IPS DF 19.7 (cell line): Measurements from ENCODE around the gene SLC27A4.

Experiments used
- DNase-seq: peaks from one replicate; pipeline ENCODE4 v3.0.0-alpha.2; 2013; ENCODE audit warnings: low read depth, low spot score

Gene SLC27A4

DNA sequence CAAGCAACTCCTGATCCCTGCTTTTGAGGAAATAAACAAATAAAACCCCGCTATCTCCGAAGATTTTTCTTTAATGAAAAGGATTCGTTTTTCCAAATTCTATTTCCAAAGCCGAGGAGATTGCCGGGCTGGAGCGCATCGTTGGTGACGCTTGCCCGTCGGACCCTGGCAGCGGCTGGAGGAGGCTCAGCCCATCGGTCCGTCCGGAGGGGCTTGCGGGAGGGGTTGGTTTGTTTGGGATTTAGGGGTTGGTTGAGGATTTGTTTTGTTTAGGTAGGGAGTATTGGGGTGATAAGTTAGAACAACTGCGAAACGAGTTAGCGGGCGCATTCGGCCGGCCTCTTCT is 51.6 kb downstream of the SLC27A4 start:
- no peak for DNase-seq

DNA sequence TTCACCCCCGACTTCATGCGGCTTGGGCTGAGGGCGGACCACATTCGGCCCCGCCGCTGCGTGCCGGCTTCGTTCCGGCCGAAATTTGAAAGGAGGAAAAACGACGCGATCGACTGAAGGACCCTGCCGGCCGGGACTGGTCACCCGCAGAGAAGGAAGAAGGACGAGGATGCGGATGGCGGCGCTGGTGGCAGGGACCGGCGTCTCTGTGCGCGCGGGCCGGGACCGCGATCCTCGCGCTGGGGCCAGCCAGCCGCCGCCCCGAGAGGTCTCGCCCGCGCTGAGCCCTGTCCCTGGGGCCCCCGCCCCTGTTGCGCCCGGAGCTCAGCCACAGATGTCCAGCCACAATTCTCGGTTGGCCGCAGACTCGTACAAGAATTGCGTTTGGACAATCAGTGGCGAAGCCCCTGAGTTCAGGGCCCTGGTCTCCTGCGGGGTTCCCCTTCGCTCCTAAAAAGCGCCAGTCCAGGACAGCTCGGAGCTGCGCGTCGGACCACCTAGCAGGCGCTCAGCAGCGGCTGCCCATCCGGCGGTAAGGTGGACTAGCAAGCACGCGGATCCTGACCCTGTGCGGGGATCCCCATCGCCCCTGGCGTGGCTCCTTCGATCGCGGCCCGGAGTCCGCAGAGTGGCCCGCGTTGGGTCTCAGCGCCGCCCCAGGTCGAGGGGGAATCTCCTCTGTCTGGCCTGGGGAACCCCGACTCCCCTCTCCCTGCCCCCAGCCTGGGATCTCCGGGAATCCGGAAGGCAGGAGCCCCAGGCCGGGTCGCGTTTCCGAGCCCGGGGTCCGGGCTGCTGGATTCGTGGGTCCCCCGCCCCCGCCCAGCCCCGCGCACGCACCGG is 52.2 kb downstream of the SLC27A4 start:
- DNase-seq, result no peak

DNA sequence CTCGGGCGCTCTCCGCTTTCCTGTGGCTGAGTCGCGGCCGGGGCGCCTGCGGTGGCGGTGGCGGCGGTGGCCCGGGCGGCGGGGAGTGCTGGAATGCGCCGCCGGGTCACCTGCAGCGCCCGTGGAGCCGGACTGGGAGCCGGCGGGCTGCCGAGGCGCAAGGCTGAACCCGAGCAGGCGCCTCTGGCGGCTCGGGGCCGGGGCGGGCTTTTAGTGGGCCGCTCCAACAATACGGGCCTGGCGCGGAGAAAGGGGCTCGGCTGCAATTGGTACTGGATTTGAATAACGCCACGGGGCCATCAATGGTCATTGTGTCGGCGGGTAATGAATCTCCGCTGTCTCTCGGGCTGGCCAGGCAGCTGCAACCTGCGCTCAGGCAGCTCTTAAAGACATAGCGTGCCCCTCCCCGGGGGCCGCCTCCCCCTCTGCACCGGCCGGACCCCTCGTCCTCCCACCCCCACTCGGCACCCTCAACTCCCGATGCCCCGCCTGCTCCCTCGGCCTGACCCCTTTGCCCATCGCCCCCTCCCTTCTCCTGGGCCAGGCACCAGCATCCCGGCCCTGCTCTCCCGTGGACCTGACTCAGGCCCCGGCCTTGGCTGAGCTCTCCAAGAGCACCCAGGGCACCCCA is 52.9 kb downstream of the SLC27A4 start:
- no peak for DNase-seq

DNA sequence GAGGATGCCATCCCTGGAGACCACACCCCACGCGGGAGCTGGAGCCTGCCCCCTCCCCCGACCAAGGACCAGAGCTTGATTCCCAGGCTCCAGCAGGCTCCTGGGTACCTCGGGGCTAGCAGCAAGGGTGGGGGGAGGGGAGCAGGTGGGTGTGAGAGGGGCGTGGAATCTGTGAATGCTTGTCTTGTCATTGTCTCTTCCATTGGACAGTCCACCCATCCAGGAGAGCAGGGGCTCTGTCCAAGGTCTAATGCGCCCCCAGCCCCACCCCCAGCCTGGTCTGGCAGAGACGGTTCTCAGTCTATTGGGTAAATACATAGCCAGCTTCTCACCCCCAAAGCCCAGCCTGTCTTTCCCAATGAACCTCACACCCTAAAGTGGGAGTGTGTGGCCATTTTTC is 53.6 kb downstream of the SLC27A4 start:
- DNase-seq, result no peak

DNA sequence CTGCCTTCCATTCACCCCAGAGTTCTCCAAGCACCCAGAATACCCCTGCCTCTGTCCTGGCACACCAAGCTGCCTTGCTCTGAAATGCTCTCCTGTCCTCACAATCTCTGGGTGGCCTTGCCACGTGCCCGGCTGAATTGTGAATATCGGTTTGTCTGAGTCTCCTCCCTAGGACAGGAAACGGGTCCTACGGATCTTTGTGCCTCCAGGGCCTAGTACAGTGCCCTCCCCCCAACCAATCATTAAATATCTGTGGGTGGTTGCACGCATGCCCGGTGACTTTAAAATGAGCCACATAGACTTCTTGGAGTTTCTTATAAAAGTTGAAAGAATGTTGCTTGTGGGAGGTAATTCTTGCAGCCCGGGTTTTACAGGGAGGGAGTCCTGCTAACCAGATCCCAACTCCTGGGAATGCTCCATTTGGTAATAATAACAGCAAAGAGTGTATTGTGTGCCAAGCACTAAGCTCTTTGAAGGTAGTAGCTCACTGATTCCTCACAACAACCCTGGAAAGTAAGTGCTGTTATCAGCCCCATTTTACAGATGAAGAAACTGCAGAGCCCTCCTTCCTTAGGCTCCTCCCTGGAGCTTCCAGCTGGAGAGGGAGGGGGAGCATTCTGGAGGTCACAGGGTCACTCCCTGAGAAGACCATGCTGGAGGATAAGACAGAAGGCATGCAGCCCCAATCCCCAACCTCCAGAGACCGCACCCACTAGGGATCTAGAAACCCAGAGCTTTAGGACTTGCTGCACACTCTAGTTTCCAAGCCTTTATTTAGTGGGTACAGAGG is 54.2 kb downstream of the SLC27A4 start:
- no peak for DNase-seq

DNA sequence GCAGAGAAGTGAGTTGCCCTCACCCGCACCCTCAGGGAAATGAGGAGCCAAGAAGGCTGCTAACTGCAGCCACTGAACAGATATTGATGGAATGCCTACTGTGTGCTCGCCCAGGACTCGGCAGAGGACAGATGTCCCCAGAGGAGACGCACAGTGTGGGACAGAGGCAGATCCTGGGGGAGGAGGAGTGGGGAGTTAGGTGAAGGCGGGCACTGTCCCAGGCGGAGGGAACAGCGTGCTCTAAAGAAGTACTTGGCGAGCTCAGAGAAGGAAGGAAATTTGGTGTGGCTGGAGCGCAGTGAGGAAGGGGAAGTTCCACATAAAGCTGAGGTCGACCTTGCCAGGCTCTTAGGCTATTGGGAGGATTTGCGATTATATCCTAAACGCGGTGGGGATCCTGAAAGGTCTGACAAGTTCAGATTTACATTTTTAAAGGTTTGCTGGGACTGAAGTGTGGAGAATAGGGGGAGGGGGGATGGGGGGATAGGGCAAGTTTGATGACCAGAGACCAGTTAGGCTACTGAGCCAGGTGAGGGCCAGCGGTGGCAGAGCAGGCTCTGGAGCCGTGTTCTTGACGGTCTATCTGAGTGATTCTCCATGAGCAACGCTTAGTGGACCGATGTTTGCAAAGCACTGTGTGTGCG is 56.8 kb downstream of the SLC27A4 start:
- DNase-seq, result peak; percentile 88

DNA sequence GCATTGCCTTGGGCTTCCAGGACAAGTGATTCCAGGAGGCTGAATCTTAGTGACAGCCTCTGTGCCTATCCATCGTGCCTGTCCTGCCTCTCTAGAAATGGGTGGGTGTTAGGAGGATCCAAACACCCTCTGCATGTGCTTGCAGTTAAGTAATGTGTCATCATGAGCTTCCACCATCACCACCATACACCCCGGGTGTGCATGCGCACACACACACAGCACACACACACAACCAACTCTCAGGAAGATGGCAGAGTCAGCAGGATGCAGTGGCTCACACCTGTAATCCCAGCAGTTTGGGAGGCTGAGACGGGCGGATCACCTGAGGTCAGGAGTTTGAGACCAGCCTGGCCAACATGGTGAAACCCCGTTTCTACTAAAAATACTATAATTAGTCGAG is 57.5 kb downstream of the SLC27A4 start:
- no peak for DNase-seq

DNA sequence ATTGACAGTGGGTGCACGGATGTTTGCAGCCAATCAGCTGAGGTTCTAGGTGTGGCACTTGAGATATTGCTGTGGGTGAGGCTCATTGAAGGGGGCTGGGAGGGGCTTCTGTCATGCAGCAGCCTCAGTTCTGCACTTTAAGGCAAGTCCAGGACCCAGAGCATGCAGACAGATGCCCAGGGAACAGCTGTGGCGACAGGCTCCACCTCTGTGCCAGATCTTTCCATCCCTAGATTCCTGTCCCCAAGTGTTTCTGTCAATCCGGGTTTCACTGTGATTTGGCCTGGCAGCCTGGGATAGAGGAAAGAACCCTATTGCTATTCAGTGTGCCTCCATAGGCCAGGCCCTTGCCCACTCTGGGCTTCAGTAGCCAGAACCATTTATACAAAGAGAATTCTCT is 59.5 kb downstream of the SLC27A4 start:
- DNase-seq, result no peak

DNA sequence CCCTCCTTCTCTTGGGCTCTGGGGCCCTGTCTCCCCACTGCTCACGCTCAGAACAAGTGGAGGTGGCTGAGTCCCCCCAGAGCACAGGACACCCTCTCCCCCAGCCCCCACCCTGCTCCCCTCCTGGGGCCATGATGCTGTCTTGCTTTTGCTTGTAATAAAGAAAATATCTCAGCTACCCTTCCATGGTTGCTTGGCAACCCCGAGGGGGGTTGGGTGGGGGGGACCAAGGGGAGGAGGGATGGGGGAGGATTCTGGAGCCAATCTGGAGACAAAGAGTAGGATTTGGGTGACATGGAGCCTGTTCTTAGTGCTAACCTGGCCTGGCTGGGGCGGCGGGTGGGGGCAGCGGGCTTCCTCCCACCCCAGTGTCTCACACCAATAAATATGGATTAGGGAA is 64.2 kb downstream of the SLC27A4 start:
- no peak for DNase-seq

DNA sequence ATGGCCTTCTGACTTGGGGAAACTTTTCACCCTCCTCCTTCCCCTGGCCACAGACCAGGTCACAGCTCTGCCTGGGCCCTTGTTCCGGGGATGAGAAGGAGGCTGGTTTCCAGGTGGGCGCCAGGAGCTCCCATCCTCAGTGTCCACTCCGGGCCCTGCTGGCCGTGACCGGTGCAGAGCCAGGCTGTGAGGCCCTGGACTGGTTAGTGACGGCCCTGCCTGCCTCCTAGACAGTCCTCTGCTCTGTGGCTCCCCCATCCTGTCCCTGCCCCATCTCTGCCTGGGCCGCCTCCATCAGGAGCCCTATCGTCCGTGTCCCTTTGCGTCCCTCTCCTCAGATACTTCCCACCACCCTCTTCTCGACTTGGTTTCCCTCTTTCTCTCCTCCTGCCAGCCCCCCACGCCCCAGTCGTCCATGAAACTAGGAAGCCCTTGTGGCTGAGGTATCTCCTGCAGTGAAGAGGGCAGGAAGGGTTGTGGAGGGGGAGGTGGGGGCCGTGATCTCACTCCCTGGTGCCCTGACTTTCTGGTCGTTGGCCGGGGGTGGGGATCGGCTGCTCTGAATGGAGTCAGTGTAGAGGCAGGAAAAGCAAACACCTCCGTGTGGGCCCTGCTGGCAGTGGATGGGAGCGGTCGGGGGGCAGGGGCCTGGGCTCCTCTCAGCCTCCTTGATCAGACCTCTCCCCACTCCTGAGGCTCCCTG is 64.9 kb downstream of the SLC27A4 start:
- no peak for DNase-seq

DNA sequence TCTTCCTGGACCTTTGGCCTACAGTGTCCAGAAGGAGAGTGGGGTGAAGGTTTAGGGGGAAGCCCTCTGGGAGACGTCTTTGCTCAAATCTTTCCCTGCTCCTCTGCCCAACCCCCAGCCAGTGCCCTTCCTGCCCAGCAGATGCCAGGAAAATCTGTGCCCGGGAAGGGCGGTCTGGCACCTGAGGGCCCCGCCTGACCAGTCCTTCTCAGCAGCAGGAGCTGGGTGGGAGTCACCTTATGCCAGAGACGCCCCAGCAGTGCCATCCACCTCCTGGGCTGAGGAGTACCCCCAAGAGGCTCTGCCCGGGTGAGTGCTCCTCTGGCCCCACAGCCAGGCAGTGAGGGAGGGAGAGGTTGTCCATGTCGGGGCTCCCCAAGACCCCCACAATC is 65.4 kb downstream of the SLC27A4 start:
- no peak for DNase-seq

DNA sequence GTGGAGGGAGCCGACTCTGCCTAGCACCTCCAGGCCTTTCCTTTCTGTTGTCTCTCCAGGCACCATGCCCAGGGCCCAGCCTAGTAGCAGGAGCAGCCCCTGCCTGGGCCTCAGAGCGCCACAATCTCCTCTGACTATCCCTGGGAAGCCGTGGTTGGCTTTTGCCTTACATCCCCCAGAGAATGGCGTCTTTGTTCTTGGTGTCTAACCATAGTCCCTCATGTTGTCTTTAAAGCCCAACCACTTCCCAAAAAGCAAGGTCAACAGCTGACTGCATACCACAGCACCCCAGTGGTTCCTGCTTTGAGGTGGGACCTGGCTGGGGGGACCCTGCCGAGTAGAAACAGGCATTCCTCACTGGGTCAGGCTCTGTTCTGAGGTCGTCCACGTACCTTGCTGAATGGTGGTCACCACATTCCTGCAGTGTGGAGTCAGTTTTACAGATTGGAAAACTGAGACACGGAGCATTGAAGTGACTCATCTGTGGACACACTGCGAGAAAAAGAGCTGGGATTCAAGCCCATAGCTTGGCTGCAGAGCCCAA is 66.6 kb downstream of the SLC27A4 start:
- DNase-seq, result no peak

DNA sequence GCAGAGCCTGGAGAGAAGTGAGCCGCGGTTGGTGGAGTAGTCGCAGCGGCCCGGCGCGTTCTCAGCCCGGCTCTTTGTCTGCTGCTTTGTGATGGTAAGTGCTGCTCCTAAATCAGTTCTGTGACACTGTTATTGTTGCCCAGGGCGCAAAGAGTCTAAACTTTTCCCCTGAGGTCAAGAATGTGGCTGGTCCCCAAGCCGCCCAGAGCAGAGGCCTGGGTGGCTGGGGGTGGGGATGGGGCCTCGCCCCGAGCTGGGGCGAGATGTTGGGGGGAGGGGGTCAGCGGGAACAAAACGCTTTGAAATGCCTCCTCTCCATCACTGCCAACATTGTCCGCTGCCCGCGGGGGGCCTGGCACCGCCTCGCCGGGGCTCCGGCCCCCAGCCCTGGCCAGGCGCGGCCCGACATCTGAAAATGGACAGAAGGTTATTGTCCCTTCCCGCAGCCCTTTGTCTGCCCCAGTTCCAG is 68.7 kb downstream of the SLC27A4 start:
- no peak for DNase-seq

DNA sequence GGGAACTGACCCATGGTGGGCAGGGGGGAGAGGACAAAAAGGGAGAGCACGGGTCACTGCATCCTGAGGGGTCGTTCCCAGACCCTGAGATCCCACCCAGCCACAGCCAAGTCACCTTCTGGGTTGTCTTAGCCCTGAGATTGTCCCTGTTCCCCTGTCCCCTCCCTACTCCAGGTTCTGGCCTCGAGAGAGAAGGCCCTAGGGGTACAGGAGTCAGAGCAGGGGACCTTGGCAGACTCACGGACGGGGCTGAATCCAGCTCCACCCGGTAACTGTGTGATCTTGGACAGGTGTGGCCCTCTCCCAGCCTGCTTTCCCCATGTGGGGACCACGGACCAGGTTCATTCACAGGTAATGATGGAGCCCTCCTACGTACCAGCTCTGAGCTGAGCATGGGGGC is 69.1 kb downstream of the SLC27A4 start:
- no peak for DNase-seq

DNA sequence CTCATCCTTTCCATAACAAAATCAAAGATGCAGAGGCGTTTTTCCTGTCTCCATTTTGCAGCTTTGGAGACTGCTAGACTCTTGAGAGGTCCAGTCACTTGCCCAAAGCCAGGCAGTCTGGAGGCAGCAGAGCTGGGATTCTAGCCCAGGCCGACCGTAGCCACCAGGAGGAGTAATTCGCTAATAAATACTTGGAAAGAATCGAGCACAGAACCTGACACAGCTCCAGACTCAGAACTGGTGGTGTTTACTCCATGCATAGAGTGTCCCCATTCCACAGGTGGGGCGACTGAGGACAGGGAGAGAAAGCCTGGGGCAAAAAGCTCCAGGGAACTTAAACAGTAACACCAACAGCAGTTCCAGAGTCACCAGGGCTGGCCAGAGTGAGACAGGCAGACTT is 69.7 kb downstream of the SLC27A4 start:
- no peak for DNase-seq
